ENCODE measurements around the gene FAIM2. TPM values are rescaled to one million over a fixed set of nuclear protein-coding genes. Genes with fewer than 3 reads are reported as not detected.

Gene FAIM2
- total RNA-seq, 1 donor from 2014 or later: not detected

GRCh38 chr12:49920241-49920914, 16.7 kb upstream of the FAIM2 start:
- Histone ChIP-seq H3K4me3 (ENCODE audit: low read depth, low read length) (no peak overlapping the region), H3K27me3 (ENCODE audit: control insufficient read depth, insufficient read depth, low read length) (peaks cover 5% of the 10 kb centered on the region), H3K36me3 (ENCODE audit: control insufficient read depth, insufficient read depth, low read length) (no peaks in the 10 kb centered on the region)
- DNase-seq (ENCODE audit: low read depth): no peak
- no peak for TF ChIP-seq CTCF (IDR thresholded peaks at IDR 0.05; ENCODE audit: insufficient read depth, low read length, poor library complexity, severe bottlenecking)

- Histone ChIP-seq H3K4me3 (ENCODE audit: low read depth, low read length) (no peak overlapping the region), H3K27me3 (ENCODE audit: control insufficient read depth, insufficient read depth, low read length) (peaks cover 5% of the 10 kb centered on the region), H3K36me3 (ENCODE audit: control insufficient read depth, insufficient read depth, low read length) (no peaks in the 10 kb centered on the region)
- DNase-seq (ENCODE audit: low read depth): no peak
- no peak for TF ChIP-seq CTCF (IDR thresholded peaks at IDR 0.05; ENCODE audit: insufficient read depth, low read length, poor library complexity, severe bottlenecking)
These were observed 14.1 kb upstream of the FAIM2 start for GRCh38 chr12:49917788-49918173.

- no peak overlapping the region for H3K4me3 ChIP-seq (ENCODE audit: low read depth, low read length)
- no peak for DNase-seq (ENCODE audit: low read depth)
- H3K27me3 ChIP-seq (ENCODE audit: control insufficient read depth, insufficient read depth, low read length): peaks cover 5% of the 10 kb centered on the region
- TF ChIP-seq CTCF (IDR thresholded peaks at IDR 0.05; ENCODE audit: insufficient read depth, low read length, poor library complexity, severe bottlenecking): no peak
- no peaks in the 10 kb centered on the region for H3K36me3 ChIP-seq (ENCODE audit: control insufficient read depth, insufficient read depth, low read length)
These were observed 13.6 kb upstream of the FAIM2 start for GRCh38 chr12:49917166-49917787.

- no peak for TF ChIP-seq CTCF (IDR thresholded peaks at IDR 0.05; ENCODE audit: insufficient read depth, low read length, poor library complexity, severe bottlenecking)
- no peaks in the 10 kb centered on the region for H3K36me3 ChIP-seq (ENCODE audit: control insufficient read depth, insufficient read depth, low read length)
These were observed 12.6 kb upstream of the FAIM2 start for GRCh38 chr12:49916129-49916919.

GRCh38 chr12:49912345-49913255, 8.9 kb upstream of the FAIM2 start:
- no peak for TF ChIP-seq CTCF (IDR thresholded peaks at IDR 0.05; ENCODE audit: insufficient read depth, low read length, poor library complexity, severe bottlenecking)
- H3K36me3 ChIP-seq (ENCODE audit: control insufficient read depth, insufficient read depth, low read length): no peaks in the 10 kb centered on the region
- DNase-seq (ENCODE audit: low read depth): no peak

More at GRCh38 chr12:49916129-49916919, 12.6 kb upstream of the FAIM2 start:
- peaks cover 4% of the 10 kb centered on the region for H3K27me3 ChIP-seq (ENCODE audit: control insufficient read depth, insufficient read depth, low read length)
- no peak for DNase-seq (ENCODE audit: low read depth)
- H3K4me3 ChIP-seq (ENCODE audit: low read depth, low read length): no peak overlapping the region

More at GRCh38 chr12:49912345-49913255, 8.9 kb upstream of the FAIM2 start:
- Histone ChIP-seq H3K27me3 (ENCODE audit: control insufficient read depth, insufficient read depth, low read length) (no peaks in the 10 kb centered on the region), H3K4me3 (ENCODE audit: low read depth, low read length) (no peak overlapping the region)

All from kidney epithelial cell (primary cell).